H1 (cell line): ENCODE data around the gene ANKRD40. TPM values are rescaled to one million over a fixed set of nuclear protein-coding genes. Genes with fewer than 3 reads are reported as not detected.

Experiments used
- CHD1 ChIP-seq: IDR thresholded peaks from 2 replicates; pipeline ENCODE4 v1.6.1; 2012; ENCODE audit warnings: low read depth, low read length, improper control_type of control experiment
- CHD2 ChIP-seq: IDR thresholded peaks from 2 replicates; pipeline ENCODE4 v1.6.1; 2012; ENCODE audit warnings: low read length, improper control_type of control experiment
- CTCF ChIP-seq, 3 experiments: IDR thresholded peaks; 1 replicate in 2 of 3; 2 replicates in 1 of 3; pipeline versions ENCODE4 v1.5.1 to v1.6.1; 2011; ENCODE audit warnings: low read length in 3 of 3, mild to moderate bottlenecking in 3 of 3, inconsistent platforms in 2 of 3, low read depth in 1 of 3, moderate library complexity in 1 of 3; ENCODE audit not compliant: insufficient read depth in 1 of 3; ENCODE audit errors: control extremely low read depth in 1 of 3
- E2F6 ChIP-seq: IDR thresholded peaks from 2 replicates; pipeline ENCODE4 v1.6.1; 2012; ENCODE audit warnings: inconsistent platforms
- JUND ChIP-seq: IDR thresholded peaks from 2 replicates; pipeline ENCODE4 v1.6.1; 2011; ENCODE audit warnings: mild to moderate bottlenecking, improper control_type of control experiment, low read length
- KDM1A ChIP-seq: fragments of 200-600, 300-600 bp; sonication (generic); IDR thresholded peaks from 2 replicates; pipeline ENCODE4 v1.7.1; 2016; ENCODE audit warnings: mild to moderate bottlenecking, low read length, borderline replicate concordance
- MAFK ChIP-seq: IDR thresholded peaks from 2 replicates; pipeline ENCODE4 v1.6.1; 2012; ENCODE audit warnings: low read depth, mild to moderate bottlenecking, improper control_type of control experiment, low read length
- MAX ChIP-seq: IDR thresholded peaks from 2 replicates; pipeline ENCODE4 v1.6.1; 2012; ENCODE audit warnings: inconsistent platforms
- PHF8 ChIP-seq: fragments of 200-600 bp; sonication (generic); conservative IDR thresholded peaks from 2 replicates; pipeline ENCODE4 v1.7.1; 2012; ENCODE audit warnings: low read depth, mild to moderate bottlenecking, inconsistent platforms, low read length, moderate library complexity
- POU5F1 ChIP-seq: IDR thresholded peaks from 2 replicates; pipeline ENCODE4 v1.6.1; 2011; ENCODE audit warnings: low read depth, mild to moderate bottlenecking, low read length, moderate library complexity
- RAD21 ChIP-seq, 2 experiments: IDR thresholded peaks in 1 of 2; conservative IDR thresholded peaks in 1 of 2; 2 replicates each; pipeline ENCODE4 v1.6.1; 2011; ENCODE audit warnings: low read depth in 2 of 2, low read length in 2 of 2, improper control_type of control experiment in 1 of 2, inconsistent platforms in 1 of 2, mild to moderate bottlenecking in 1 of 2, moderate library complexity in 1 of 2
- RBBP5 ChIP-seq: IDR thresholded peaks from 2 replicates; pipeline ENCODE4 v1.7.1; 2012; ENCODE audit warnings: low read depth, mild to moderate bottlenecking, inconsistent platforms, low read length, moderate library complexity, borderline replicate concordance
- RFX5 ChIP-seq: IDR thresholded peaks from 2 replicates; pipeline ENCODE4 v1.6.1; 2011; ENCODE audit warnings: low read depth, low read length, improper control_type of control experiment, borderline replicate concordance
- SIRT6 ChIP-seq: IDR thresholded peaks from one replicate; pipeline ENCODE4 v1.7.1; 2012; ENCODE audit warnings: low read length, inconsistent platforms
- SIX5 ChIP-seq: IDR thresholded peaks from 2 replicates; pipeline ENCODE4 v1.6.1; 2011; ENCODE audit warnings: mild to moderate bottlenecking, low read depth, low read length
- SP1 ChIP-seq: IDR thresholded peaks from 2 replicates; pipeline ENCODE4 v1.6.1; 2011; ENCODE audit warnings: low read depth, low read length
- TAF7 ChIP-seq: optimal IDR thresholded peaks from 2 replicates; pipeline ENCODE3; 2011; ENCODE audit warnings: low read depth, mild to moderate bottlenecking, inconsistent platforms, low read length, moderate library complexity, borderline replicate concordance
- TBP ChIP-seq: IDR thresholded peaks from 2 replicates; pipeline ENCODE4 v1.6.1; 2011; ENCODE audit warnings: low read depth, low read length, improper control_type of control experiment
- USF2 ChIP-seq: IDR thresholded peaks from 2 replicates; pipeline ENCODE4 v1.6.1; 2011; ENCODE audit warnings: low read length, improper control_type of control experiment
- YY1 ChIP-seq: IDR thresholded peaks from 2 replicates; pipeline ENCODE4 v1.6.1; 2011; ENCODE audit warnings: low read depth, mild to moderate bottlenecking, low read length
- polyA plus RNA-seq, 7 experiments: library from polyadenylated mRNA; depleted of rRNA in 3 of 7; stranded (reverse) in 5 of 7; unstranded in 2 of 7; fragments of >200 nt in 5 of 7; fragments of 200-250 nt in 2 of 7; gene quantifications; 1 replicate in 5 of 7; 2 replicates in 1 of 7; 4 replicates in 1 of 7; pipeline versions ENCODE4 v1.2.1 to v1.2.3, GENCODE V29; 2011 to 2013; ENCODE audit warnings: missing spikeins in 2 of 7, mixed read lengths in 2 of 7
- total RNA-seq: library from RNA; stranded (reverse); fragmentation: NEBNext Ultra II Directional; extraction: Animal tissue kit (Norgen Biotek cat#: 25700); gene quantifications from 2 replicates; pipeline ENCODE4 v1.2.1, GENCODE V29; 2021

ANKRD40 gene
- total and polyA plus RNA-seq, 2 of the 8 experiments (the other 6 are each of a cell fraction or from before 2014, with no cell fraction given): 26.1 to 50.1 TPM

DNA sequence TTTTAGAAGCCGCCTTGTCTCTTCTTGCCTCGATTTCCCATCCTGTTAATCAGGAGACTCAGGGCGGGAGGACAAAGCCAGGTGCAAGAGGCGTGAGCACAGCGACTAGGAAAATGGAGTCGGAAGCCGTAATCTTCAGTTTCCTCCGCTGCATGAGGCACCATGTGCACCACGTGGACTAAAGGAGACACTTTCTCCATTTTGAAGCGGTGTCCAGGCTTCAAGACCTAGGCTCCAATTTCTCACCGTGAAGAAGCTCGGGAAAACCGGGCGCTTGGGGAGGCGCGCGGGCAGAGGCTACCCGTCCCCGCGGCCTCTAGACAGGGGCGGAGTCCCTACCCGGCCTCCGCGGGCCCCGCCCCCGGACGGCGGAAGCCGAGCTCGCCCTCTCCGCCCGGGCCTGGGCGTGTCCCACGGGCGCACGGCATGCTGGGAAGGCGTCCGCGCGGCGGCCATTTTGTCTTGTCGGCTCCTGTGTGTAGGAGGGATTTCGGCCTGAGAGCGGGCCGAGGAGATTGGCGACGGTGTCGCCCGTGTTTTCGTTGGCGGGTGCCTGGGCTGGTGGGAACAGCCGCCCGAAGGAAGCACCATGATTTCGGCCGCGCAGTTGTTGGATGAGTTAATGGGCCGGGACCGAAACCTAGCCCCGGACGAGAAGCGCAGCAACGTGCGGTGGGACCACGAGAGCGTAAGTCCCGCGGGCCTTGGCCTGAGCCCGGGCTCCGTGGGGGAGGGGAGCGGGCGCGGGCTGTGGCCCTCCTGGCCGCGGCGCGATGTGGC, 11.6 kb upstream of the ANKRD40 start, which contains the start of gene LUC7L3 (continued):
- TF ChIP-seq CTCF (IDR thresholded peaks at IDR 0.05; ENCODE audit: control extremely low read depth in 1 of 3, insufficient read depth in 1 of 3, low read depth in 1 of 3, low read length in 3 of 3): peak in 1 of 3 experiments; percentile 14; a peak in 1 of 4 replicates
- no peak for TF ChIP-seq POU5F1
- no peak for TF ChIP-seq KDM1A
- TF ChIP-seq RAD21 (IDR thresholded peaks at IDR 0.05 in 1 of 2, conservative IDR thresholded peaks at IDR 0.05 in 1 of 2; ENCODE audit: low read depth in 2 of 2, low read length in 2 of 2): no peak
- TF ChIP-seq RBBP5: no peak
- TF ChIP-seq SP1: peak; percentile 82
- TF ChIP-seq E2F6: peak; percentile 90
- TF ChIP-seq CHD2: peak; percentile 64
- no peak for TF ChIP-seq CHD1
- TF ChIP-seq SIX5: peak; percentile 15; the same call in 1 of the 2 replicates
- TF ChIP-seq USF2: no peak
- peak; percentile 93 for TF ChIP-seq MAX
- no peak for TF ChIP-seq RFX5
- peak; percentile 75 for TF ChIP-seq TAF7
- TF ChIP-seq SIRT6: no peak
- TF ChIP-seq MAFK: no peak
- 0 out of 2 replicates have a peak, but pooled peaks have one; percentile 8 for TF ChIP-seq JUND
- peak; percentile 98 for TF ChIP-seq YY1
- peak; percentile 88 for TF ChIP-seq TBP
- peak; percentile 99 for TF ChIP-seq PHF8
